ENCODE data around the gene GEMIN2. TPM values are rescaled to one million over a fixed set of nuclear protein-coding genes. Genes with fewer than 3 reads are reported as not detected.

Gene GEMIN2
- total RNA-seq, 1 donor from 2014 or later: 6.5 TPM

- DNase-seq: no peak
- Histone ChIP-seq H3K9me3 (replicated peaks) (no peaks in the 10 kb centered on the region), H3K27ac (replicated peaks) (no peak overlapping the region), H3K4me3 (peak overlapping the region; percentile 80), H3K36me3 (peaks cover 3% of the 10 kb centered on the region), H3K4me1 (peaks cover 50% of the 10 kb centered on the region), H3K27me3 (ENCODE audit: low read depth) (no peaks in the 10 kb centered on the region)
- intact Hi-C loops (cut with micrococcal nuclease): no loop called here
- TF ChIP-seq, protein P1, sequence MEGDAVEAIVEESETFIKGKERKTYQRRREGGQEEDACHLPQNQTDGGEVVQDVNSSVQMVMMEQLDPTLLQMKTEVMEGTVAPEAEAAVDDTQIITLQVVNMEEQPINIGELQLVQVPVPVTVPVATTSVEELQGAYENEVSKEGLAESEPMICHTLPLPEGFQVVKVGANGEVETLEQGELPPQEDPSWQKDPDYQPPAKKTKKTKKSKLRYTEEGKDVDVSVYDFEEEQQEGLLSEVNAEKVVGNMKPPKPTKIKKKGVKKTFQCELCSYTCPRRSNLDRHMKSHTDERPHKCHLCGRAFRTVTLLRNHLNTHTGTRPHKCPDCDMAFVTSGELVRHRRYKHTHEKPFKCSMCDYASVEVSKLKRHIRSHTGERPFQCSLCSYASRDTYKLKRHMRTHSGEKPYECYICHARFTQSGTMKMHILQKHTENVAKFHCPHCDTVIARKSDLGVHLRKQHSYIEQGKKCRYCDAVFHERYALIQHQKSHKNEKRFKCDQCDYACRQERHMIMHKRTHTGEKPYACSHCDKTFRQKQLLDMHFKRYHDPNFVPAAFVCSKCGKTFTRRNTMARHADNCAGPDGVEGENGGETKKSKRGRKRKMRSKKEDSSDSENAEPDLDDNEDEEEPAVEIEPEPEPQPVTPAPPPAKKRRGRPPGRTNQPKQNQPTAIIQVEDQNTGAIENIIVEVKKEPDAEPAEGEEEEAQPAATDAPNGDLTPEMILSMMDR (IDR thresholded peaks at IDR 0.05; ENCODE audit: borderline replicate concordance): no peak
These were observed 54.5 kb downstream of the GEMIN2 start for GRCh38 chr14:39168591-39168990.

GRCh38 chr14:39169541-39169900 lies 55.4 kb downstream of the GEMIN2 start:
- intact Hi-C loops (cut with micrococcal nuclease): no loop called here

GRCh38 chr14:39173198-39173597 lies 59.1 kb downstream of the GEMIN2 start:
- H3K4me1 ChIP-seq: peaks cover 56% of the 10 kb centered on the region
- no peak for DNase-seq
- peaks cover 20% of the 10 kb centered on the region for H3K36me3 ChIP-seq
- TF ChIP-seq, protein P1 (IDR thresholded peaks at IDR 0.05; ENCODE audit: borderline replicate concordance): no peak
- no peak overlapping the region for H3K27ac ChIP-seq (replicated peaks)
- H3K9me3 ChIP-seq (replicated peaks): no peaks in the 10 kb centered on the region
- intact Hi-C loops (cut with micrococcal nuclease): loop anchor here (10.0 kb wide), 1 partner anchor 92 kb away; no protein-coding TSS in a partner anchor
- H3K27me3 ChIP-seq (ENCODE audit: low read depth): no peaks in the 10 kb centered on the region
- no peak overlapping the region for H3K4me3 ChIP-seq

More at GRCh38 chr14:39169541-39169900, 55.4 kb downstream of the GEMIN2 start:
- Histone ChIP-seq H3K4me3 (peak overlapping the region; percentile 80), H3K9me3 (replicated peaks) (no peaks in the 10 kb centered on the region), H3K27me3 (ENCODE audit: low read depth) (no peaks in the 10 kb centered on the region), H3K4me1 (peaks cover 51% of the 10 kb centered on the region), H3K36me3 (no peaks in the 10 kb centered on the region), H3K27ac (replicated peaks) (peak overlapping the region; percentile 98)
- DNase-seq: no peak
- TF ChIP-seq, protein P1 (IDR thresholded peaks at IDR 0.05; ENCODE audit: borderline replicate concordance): no peak

- Histone ChIP-seq H3K27ac (replicated peaks) (peak within 1 kb of the TSS; percentile 96), H3K4me3 (peak within 1 kb of the TSS; percentile 97), H3K36me3 (peaks cover 36% of the 10 kb centered on the region), H3K27me3 (ENCODE audit: low read depth) (no peaks in the 10 kb centered on the region), H3K9me3 (replicated peaks) (no peaks in the 10 kb centered on the region), H3K4me1 (peaks cover 40% of the 10 kb centered on the region)
- DNase-seq: peak; percentile 96
- intact Hi-C loops (cut with micrococcal nuclease): loop anchor here (10.0 kb wide), 1 partner anchor 90 kb away; no protein-coding TSS in a partner anchor
- TF ChIP-seq, protein P1 (IDR thresholded peaks at IDR 0.05; ENCODE audit: borderline replicate concordance): no peak
These were observed 60.7 kb downstream of the GEMIN2 start, which contains the start of gene PNN for GRCh38 chr14:39174560-39175444. Gene PNN (plus strand): TSS chr14:39175254. CDS start chr14:39175280, 26 bp downstream.

DNA sequence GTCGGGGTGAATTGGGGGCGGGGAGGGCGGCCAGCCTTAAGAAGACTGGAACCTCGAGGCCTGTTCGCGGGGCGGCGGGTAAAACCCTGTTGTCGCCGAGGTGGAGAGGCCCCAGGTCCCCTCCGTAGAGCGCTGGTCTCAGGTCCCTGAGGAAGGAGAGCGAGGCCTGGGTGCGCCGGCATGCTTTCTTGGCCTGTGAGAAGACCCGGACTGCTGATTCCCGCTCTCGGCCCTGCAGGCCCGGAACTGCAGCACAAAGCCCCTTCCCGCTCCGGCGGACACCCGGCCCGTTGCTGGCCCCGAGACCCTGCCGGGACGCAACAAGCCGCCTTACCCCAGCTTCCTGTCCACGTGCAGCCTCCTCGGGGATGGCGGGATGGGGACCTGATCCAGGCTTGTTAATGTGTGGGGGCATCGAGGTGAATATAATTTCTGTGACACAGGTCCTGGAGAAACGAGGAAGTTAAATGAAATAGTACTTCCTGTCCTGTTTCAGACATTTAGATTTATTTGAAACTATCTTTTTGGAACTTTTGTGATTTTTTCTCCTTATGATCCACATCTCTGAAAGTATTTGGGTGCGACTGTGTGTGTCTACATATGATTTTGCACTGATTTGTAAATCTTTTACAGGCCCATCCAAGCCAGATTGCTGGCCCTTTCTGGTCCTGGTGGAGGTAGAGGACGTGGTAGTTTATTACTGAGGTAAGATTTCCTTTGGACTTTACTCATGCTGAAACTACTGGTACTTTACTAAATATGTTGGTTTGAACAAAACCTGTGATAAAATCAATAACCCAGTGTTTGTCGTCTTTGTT lies 61.5 kb downstream of the GEMIN2 start:
- H3K9me3 ChIP-seq (replicated peaks): no peaks in the 10 kb centered on the region
- TF ChIP-seq, protein P1 (IDR thresholded peaks at IDR 0.05; ENCODE audit: borderline replicate concordance): no peak
- peak overlapping the region; percentile 96 for H3K27ac ChIP-seq (replicated peaks)
- intact Hi-C loops (cut with micrococcal nuclease): loop anchor here (10.0 kb wide), 1 partner anchor 89 kb away; no protein-coding TSS in a partner anchor
- H3K4me1 ChIP-seq: peaks cover 46% of the 10 kb centered on the region
- peak overlapping the region; percentile 97 for H3K4me3 ChIP-seq
- H3K27me3 ChIP-seq (ENCODE audit: low read depth): no peaks in the 10 kb centered on the region
- peaks cover 44% of the 10 kb centered on the region for H3K36me3 ChIP-seq
- peak; percentile 22 for DNase-seq

Measured in left ventricle myocardium inferior (tissue), 1 donor.